ENCODE data around the gene ARFGAP2. TPM values are rescaled to one million over a fixed set of nuclear protein-coding genes. Genes with fewer than 3 reads are reported as not detected.

Gene ARFGAP2
- total and polyA plus RNA-seq, 2 of the 8 experiments (the other 6 are each of a cell fraction or from before 2014, with no cell fraction given) = 50.2 to 64.0 TPM

GRCh38 chr11:47181271-47181670 lies 4.6 kb upstream of the ARFGAP2 start (continued):
- TF ChIP-seq CHD7 (IDR thresholded peaks at IDR 0.05; ENCODE audit: insufficient replicate concordance, low read length) (no peak), KDM1A (IDR thresholded peaks at IDR 0.05; ENCODE audit: borderline replicate concordance, low read length) (no peak), SIRT6 (IDR thresholded peaks at IDR 0.05; ENCODE audit: low read length) (no peak), SIN3A (conservative IDR thresholded peaks at IDR 0.05 in 1 of 2, IDR thresholded peaks at IDR 0.05 in 1 of 2; ENCODE audit: low read depth in 1 of 2, low read length in 2 of 2) (no peak), ATF3 (IDR thresholded peaks at IDR 0.05; ENCODE audit: insufficient read depth, low read depth, low read length) (no peak), TCF12 (IDR thresholded peaks at IDR 0.05; ENCODE audit: low read depth, low read length) (no peak), CBX5 (IDR thresholded peaks at IDR 0.05; ENCODE audit: low read depth, low read length) (no peak), E2F6 (IDR thresholded peaks at IDR 0.05) (no peak), RBBP5 (IDR thresholded peaks at IDR 0.05; ENCODE audit: borderline replicate concordance, low read depth, low read length) (no peak), SIX5 (IDR thresholded peaks at IDR 0.05; ENCODE audit: low read depth, low read length) (no peak), CREB1 (IDR thresholded peaks at IDR 0.05) (no peak)
